ENCODE measurements around the gene SH3BGRL2.
"Not testable (repeated sequence)": the region's sequence is repeated elsewhere in the genome, so short reads cannot be mapped to it uniquely, and the experiment has no call there.

SH3BGRL2 gene

GRCh38 chr6:79650950-79651349 lies 19.8 kb downstream of the SH3BGRL2 start:
- DNase-seq, result no peak

GRCh38 chr6:79656134-79656533 lies 25.0 kb downstream of the SH3BGRL2 start:
- DNase-seq, result no peak

DNA sequence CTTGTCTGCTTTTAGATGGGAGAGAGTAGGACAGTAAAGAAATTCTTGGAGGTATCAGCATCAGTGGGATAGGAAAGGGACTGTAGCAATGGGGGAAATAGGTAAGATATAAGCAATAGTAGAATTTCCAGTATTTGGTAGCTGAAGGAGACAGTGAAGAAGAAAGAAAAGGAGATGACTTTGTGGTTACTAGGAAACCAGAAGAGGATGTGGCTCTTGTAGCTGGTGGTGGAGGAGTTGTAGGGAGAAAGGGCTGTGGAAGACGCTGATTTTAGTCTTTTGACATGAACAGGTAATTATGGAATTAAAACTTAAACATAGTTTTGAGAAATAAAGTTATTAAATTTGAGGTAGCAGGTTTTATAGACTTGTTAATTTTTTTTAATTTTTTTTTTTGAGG lies 26.1 kb downstream of the SH3BGRL2 start:
- no peak for DNase-seq

- DNase-seq, result not testable (repeated sequence)
Observed at GRCh38 chr6:79663655-79664054, 32.5 kb downstream of the SH3BGRL2 start.

GRCh38 chr6:79665725-79666551 lies 34.8 kb downstream of the SH3BGRL2 start:
- DNase-seq, result no peak

- DNase-seq, result no peak
Observed at GRCh38 chr6:79666634-79667033, 35.5 kb downstream of the SH3BGRL2 start.

DNA sequence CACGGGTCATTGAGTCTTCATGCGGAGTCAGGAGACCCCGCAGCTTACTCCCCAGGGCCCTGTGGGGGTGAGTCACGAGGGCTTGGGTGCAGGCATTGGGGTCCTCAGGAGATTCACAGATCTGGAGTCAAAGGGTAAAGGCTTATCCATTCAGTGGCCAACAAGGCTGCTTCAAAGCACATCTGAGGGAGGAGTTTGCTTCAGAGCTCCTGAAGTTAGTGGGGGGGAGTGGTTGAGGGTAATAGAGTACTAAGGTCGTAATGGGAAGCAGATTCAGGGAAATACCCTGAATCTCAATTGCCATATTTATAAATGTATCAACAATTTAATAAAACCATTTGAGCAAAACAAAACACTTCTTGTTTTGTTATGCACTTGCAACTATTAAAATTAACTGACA lies 37.3 kb downstream of the SH3BGRL2 start:
- no peak for DNase-seq

- DNase-seq, result no peak
Observed at GRCh38 chr6:79669766-79670165, 38.6 kb downstream of the SH3BGRL2 start.

- DNase-seq, result no peak
Observed at GRCh38 chr6:79670789-79671188, 39.7 kb downstream of the SH3BGRL2 start.

DNA sequence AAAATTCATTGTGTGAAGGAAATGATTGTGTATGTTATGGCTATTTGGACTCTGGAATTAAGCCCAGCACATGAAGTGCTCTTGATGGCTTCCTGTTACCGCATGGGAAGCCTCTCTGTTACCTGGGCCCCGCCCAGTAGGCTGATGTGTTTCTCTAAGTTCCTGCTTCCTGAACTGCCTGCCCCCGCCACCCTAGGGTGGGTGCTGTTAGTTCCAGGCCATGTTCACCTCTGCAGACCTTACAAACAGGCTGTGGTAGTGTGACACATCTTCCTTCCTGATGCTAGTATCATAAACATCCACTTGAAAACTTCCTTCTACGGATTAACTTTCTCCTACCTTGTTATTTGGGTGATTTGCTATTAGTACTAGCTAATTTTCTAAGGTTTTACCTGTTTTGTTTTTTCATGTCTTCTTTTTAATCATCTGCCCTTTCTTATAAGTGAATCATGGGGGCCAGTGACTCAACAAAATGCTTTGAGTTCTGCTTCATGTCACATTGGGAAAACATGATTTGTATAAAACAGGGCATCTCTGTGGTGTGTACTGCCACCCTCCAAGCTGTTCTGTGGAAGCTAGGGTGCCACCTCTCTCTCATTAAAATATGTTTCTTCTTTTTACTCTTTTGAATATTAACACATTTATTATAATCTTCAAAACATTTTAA lies 40.6 kb downstream of the SH3BGRL2 start:
- DNase-seq, result peak; percentile 38

- DNase-seq, result peak; percentile 72
Observed at GRCh38 chr6:79672631-79673111, 41.5 kb downstream of the SH3BGRL2 start.

DNA sequence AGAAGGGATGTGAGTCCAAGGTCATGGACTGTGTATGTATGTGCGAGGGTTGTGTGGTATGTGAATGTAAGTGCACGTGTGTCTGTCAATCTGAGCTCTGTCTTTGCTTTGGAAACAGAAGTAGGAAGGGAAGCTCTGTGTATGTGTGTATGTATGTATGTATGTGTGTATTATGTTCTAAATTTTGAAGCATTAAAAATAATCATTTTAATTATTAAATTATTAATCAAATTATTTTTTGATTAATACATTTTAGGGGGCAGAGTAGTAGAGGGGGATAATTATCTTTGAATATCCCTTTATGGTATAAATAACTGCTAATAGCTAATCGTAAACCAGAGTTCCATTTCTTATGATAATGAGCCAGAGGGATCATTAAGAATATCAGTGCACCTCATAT lies 42.8 kb downstream of the SH3BGRL2 start:
- no peak for DNase-seq

GRCh38 chr6:79676785-79677736 lies 45.9 kb downstream of the SH3BGRL2 start:
- DNase-seq, result no peak

DNA sequence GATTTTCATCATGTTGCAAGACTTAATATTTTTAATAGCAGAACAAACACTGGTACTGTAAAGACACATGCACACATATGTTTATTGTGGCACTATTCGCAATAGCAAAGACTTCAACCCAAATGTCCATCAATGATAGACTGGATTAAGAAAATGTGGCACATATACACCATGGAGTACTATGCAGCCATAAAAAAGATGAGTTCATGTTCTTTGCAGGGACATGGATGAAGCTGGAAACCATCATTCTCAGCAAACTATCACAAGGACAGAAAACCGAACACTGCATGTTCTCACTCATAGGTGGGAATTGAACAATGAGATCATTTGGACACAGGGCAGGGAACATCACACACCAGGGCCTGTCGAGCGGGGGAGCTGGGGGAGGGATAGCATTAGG lies 51.6 kb downstream of the SH3BGRL2 start:
- DNase-seq, result not testable (repeated sequence)

DNA sequence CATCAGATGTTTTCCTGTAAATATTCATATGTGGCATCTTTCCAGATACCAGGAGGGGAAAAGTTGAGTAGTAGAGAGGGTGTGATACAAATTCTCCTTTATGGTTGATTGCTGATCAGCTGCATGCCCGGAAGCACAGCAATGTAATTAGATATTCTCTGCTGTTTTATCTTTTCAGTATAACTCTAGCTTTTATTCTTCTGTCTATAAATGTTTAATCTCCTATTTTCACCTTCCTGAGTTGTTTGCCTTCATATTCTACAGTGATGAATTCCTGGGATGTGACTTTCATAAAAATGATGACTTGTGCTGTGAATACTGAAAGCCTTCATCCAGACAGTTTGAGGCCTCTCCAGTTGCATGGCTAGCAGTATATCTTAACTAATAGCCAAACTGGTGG lies 53.7 kb downstream of the SH3BGRL2 start:
- DNase-seq, result no peak

DNA sequence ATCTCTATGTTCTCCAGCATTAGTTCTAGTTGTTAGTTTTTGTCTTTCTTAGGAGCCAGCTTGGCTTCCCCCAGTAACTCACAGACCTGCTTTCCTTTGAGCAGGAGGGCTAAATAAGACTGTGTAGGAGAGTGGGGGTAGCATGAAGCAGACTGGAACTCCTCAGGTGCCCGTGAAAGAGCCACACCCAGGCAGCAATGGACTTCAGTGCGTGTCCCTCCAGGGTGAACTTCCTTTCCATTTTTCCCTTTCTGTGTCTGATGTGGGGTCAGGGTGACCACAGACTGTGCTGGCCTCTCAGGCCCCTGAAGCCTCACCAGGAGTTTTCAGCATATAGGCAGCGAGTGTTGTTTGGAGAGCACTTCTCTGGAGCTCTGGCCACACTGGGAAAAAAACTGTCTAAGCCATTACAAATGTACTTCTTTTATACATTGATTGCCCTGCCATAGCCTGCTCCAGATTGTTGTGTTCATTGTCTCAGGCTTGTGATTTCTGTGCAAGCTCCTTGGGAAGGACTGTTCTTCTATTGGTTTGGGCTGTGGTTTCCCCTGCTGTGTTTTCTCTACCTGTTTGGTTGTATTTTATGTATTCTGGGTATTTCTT lies 55.7 kb downstream of the SH3BGRL2 start:
- DNase-seq, result peak; percentile 42

DNA sequence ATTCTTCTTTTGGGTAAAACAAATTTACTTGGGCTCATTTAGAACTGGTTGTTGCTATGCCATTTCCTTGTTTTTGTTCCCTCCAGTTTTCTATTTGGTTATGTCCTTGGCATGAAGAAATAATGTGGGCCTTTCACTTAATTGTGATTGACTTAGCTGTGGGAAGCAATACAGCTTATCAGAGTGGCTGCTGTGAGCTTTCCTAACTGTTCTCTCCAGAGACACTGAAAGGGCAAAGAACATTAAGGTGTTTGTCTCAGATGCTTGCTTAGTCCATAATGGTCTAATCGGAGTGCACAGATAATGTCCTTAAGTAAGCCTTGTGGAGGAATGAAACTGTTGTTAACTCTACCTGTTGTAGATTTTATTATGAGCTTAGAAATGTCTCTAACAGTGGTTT lies 56.6 kb downstream of the SH3BGRL2 start:
- DNase-seq, result peak; percentile 64

DNA sequence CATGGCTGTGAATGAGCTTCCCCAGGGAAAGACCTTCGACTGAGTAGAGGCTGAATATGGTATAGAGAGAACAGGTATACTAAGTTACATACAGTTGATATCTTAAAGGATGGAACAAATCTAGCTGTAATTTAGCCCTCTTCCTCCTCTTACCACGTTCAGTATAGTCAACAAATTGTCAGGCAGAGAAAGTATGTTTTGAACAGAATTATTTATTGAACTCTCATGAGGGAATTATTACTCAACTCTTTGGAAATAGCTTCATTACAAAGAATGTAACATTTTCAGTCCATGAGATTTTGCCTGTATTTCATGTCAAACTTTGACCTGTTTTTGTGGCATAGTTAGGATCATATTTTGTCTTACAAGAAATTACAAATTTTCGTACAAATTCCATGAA lies 63.0 kb downstream of the SH3BGRL2 start:
- no peak for DNase-seq

DNA sequence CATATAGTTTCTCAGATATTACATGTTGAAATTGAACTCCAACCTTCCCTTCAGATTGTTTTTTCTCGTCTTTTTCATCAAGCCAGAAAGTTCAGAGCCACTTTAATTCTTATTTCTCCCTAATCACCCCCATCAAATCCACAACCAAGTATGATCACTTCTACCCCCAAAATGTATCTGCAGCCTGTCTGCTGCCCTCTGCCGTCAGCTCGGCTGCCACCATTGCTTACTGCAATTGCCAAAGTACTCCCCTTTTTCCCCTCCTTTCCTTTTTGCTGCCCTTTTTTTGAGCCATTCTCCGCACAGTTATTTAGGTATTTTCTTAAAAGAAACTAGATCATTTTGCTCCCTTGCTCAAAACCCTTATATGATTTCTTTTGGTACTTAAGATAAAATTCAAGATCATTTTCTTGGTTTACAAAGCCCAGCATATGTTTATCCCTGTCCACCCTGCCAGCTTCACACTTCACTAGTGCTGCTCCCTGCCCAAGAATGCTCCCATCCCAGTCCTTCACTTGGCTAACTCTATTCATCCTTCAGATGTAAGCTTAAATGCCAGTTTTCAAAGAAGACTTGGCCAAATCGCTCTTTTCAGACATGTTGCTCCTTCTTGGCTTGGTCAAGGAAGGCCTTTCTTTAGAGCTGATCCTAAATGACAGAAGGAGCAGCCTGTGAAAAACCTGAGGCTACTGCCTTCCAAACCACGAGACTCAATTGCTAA lies 63.7 kb downstream of the SH3BGRL2 start:
- DNase-seq, result no peak

DNA sequence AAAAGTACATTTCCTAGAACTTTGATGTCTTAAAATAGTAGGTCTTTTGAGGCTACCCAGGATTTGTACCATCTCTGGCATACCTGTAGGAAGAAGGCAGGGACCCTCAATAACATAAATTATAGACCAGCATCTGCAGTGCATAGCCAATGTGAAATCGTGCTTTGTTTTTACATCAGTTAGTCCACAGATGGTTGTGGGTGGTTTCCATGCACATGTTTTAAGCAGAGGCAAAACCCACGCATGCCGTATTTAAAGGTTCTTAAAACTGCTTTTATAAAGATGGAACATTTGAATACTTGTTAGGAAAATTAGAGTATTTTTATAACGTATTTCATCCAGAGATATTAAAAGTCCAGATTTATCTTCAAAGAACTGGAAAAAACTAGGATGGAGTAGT lies 66.3 kb downstream of the SH3BGRL2 start:
- no peak for DNase-seq

DNA sequence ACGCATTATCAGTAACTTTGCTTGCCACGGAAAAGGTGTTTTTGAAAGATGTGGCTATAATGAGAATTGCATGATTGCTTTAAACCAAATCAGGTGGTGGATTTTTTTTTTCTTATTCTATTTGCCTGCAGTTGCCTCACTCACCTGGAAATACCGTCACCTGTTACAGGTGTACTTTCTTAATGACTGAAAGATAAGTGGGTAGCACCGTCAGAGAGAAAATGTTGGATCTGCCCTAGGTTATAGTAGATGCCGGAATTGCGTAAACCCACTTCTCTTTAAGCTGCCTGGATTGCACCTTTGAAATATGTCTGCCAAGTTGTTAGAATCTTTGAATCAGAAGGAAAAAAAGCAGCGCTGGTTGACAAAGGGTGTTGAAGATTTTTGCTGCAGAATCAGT lies 68.5 kb downstream of the SH3BGRL2 start:
- DNase-seq, result no peak

DNA sequence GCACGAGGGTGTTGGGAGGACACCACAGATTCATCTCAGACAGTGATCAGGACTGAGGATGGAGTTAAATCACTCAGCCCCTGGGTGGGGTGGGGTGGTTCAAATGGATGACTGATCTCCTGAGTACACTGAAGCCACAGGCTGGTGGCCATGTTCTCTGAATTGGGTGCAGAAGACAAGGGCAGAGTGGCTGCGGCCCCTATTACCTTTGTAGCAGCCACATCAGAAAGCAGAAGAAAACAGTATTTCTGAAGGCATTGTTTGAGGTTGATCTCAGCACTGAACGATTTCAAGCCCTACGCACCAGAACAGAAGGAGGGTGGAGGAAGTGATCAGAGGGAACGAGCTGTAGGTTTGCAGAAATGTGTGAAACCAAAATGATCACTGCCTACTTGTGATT lies 71.6 kb downstream of the SH3BGRL2 start:
- no peak for DNase-seq
